BLaER1 (cell line): ENCODE results near the gene DNAJB4.

Experiments used
- H3K27ac ChIP-seq: shearing (Covaris generic); formaldehyde crosslinking; 2 replicates; pipeline ENCODE4 v1.8.1; 2022
- H3K27me3 ChIP-seq: shearing (Covaris generic); formaldehyde crosslinking; 2 replicates; pipeline ENCODE4 v1.8.1; 2022
- H3K36me3 ChIP-seq: shearing (Covaris generic); formaldehyde crosslinking; 2 replicates; pipeline ENCODE4 v1.8.1; 2022
- H3K4me1 ChIP-seq: shearing (Covaris generic); formaldehyde crosslinking; 2 replicates; pipeline ENCODE4 v1.8.1; 2022
- H3K4me2 ChIP-seq: shearing (Covaris generic); formaldehyde crosslinking; 2 replicates; pipeline ENCODE4 v1.8.1; 2022
- H3K4me3 ChIP-seq: shearing (Covaris generic); formaldehyde crosslinking; 2 replicates; pipeline ENCODE4 v1.8.1; 2022
- H3K9ac ChIP-seq: shearing (Covaris generic); formaldehyde crosslinking; 2 replicates; pipeline ENCODE4 v1.8.1; 2022
- H3K9me3 ChIP-seq: shearing (Covaris generic); formaldehyde crosslinking; 2 replicates; pipeline ENCODE4 v1.8.1; 2022
- H4K20me1 ChIP-seq: shearing (Covaris generic); formaldehyde crosslinking; 2 replicates; pipeline ENCODE4 v1.8.1; 2022
- Cebpa-rat ChIP-seq: shearing (Covaris generic); IDR thresholded peaks from 2 replicates; pipeline ENCODE4 v1.8.1; 2022

Gene DNAJB4

GRCh38 chr1:78004719-78005447 lies at the start of gene DNAJB4:
Gene DNAJB4, plus strand, starts transcription at chr1:78004939. Its CDS starts 172 bp downstream, at chr1:78005111.
- Histone ChIP-seq H3K27ac (peak within 1 kb of the TSS; percentile 93), H3K9me3 (no peaks in the 10 kb centered on the region), H3K27me3 (no peaks in the 10 kb centered on the region), H3K4me3 (peak within 1 kb of the TSS; percentile 64), H4K20me1 (no peaks in the 10 kb centered on the region), H3K4me2 (peak within 1 kb of the TSS; percentile 73), H3K4me1 (peaks cover 38% of the 10 kb centered on the region), H3K36me3 (no peaks in the 10 kb centered on the region), H3K9ac (peak within 1 kb of the TSS; percentile 77)
- TF ChIP-seq Cebpa-rat = no peak

GRCh38 chr1:77955709-77956108 lies 49.0 kb upstream of the DNAJB4 start:
- H3K4me2 ChIP-seq = no peak overlapping the region
- no peaks in the 10 kb centered on the region for H3K9me3 ChIP-seq
- no peak for TF ChIP-seq Cebpa-rat
- H3K27ac ChIP-seq = no peak overlapping the region
- H3K4me3 ChIP-seq = no peak overlapping the region
- H3K4me1 ChIP-seq = peaks cover 25% of the 10 kb centered on the region
- H3K9ac ChIP-seq = no peak overlapping the region
- H3K27me3 ChIP-seq = no peaks in the 10 kb centered on the region
- peaks cover 100% of the 10 kb centered on the region for H4K20me1 ChIP-seq
- peaks cover 97% of the 10 kb centered on the region for H3K36me3 ChIP-seq

DNA sequence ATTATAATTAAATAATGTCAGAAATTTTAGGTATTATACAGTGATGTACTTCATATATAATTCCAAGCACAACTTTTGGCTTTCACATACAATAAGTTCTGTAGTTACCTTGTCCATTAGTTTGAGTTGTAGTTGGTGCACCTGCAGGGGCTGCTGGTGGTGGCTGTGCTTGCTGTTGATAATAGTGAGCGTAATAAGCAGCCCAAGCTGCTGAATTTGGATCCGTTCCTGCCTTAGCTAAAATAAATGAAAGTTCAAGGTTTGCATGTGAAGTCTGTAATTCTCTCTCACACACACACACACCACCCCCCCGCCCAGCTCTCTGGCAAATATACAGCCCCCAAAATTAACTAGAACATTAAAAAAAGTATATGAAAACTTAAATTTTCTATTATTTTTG lies 48.3 kb upstream of the DNAJB4 start:
- Histone ChIP-seq H3K4me1 (peaks cover 18% of the 10 kb centered on the region), H3K36me3 (peaks cover 99% of the 10 kb centered on the region)

GRCh38 chr1:77958391-77958790 lies 46.3 kb upstream of the DNAJB4 start:
- TF ChIP-seq Cebpa-rat = no peak
- Histone ChIP-seq H3K27me3 (no peaks in the 10 kb centered on the region), H3K4me2 (no peak overlapping the region), H4K20me1 (peaks cover 99% of the 10 kb centered on the region), H3K27ac (no peak overlapping the region), H3K9ac (no peak overlapping the region), H3K36me3 (peaks cover 98% of the 10 kb centered on the region), H3K4me1 (no peaks in the 10 kb centered on the region), H3K4me3 (no peak overlapping the region), H3K9me3 (no peaks in the 10 kb centered on the region)

More for the DNA sequence above, 48.3 kb upstream of the DNAJB4 start:
- no peaks in the 10 kb centered on the region for H3K27me3 ChIP-seq
- H3K4me2 ChIP-seq = no peak overlapping the region
- no peak overlapping the region for H3K27ac ChIP-seq
- TF ChIP-seq Cebpa-rat = no peak
- no peaks in the 10 kb centered on the region for H3K9me3 ChIP-seq
- H4K20me1 ChIP-seq = peaks cover 100% of the 10 kb centered on the region
- H3K4me3 ChIP-seq = no peak overlapping the region
- H3K9ac ChIP-seq = no peak overlapping the region

GRCh38 chr1:77958850-77959249 lies 45.9 kb upstream of the DNAJB4 start:
- Histone ChIP-seq H3K27me3 (no peaks in the 10 kb centered on the region), H3K9ac (no peak overlapping the region), H3K4me3 (no peak overlapping the region), H3K36me3 (peaks cover 99% of the 10 kb centered on the region), H3K27ac (no peak overlapping the region), H3K4me1 (no peaks in the 10 kb centered on the region), H3K4me2 (no peak overlapping the region), H4K20me1 (peaks cover 99% of the 10 kb centered on the region), H3K9me3 (no peaks in the 10 kb centered on the region)
- TF ChIP-seq Cebpa-rat = no peak

DNA sequence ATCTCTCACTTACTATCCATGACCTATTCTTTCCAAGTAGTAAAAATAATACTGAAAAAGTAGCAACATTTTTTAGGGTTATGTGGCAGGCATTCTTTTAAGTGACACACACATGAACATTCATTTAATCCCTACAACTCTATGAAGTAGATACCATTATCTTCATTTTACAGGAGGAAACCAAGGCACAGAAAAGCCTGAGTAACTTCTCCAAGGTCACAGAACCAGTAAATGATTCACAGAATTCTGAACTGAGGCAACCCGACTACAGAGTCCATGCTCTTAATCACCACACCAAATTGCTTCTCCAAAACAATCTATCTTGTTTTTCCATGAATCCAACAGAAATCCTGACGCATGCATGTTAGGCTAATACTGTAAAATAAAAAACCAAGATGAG lies 43.3 kb upstream of the DNAJB4 start:
- no peak for TF ChIP-seq Cebpa-rat
- Histone ChIP-seq H3K27me3 (no peaks in the 10 kb centered on the region), H3K4me1 (no peaks in the 10 kb centered on the region), H3K9ac (no peak overlapping the region), H3K36me3 (peaks cover 99% of the 10 kb centered on the region), H3K27ac (no peak overlapping the region), H3K4me2 (no peak overlapping the region), H3K4me3 (no peak overlapping the region), H3K9me3 (no peaks in the 10 kb centered on the region), H4K20me1 (peaks cover 98% of the 10 kb centered on the region)

- H3K27me3 ChIP-seq = no peaks in the 10 kb centered on the region
- no peak overlapping the region for H3K4me3 ChIP-seq
- H3K4me1 ChIP-seq = no peaks in the 10 kb centered on the region
- peaks cover 98% of the 10 kb centered on the region for H3K36me3 ChIP-seq
- H3K9ac ChIP-seq = no peak overlapping the region
- no peak overlapping the region for H3K4me2 ChIP-seq
- H3K9me3 ChIP-seq = no peaks in the 10 kb centered on the region
- peaks cover 98% of the 10 kb centered on the region for H4K20me1 ChIP-seq
- H3K27ac ChIP-seq = no peak overlapping the region
- no peak for TF ChIP-seq Cebpa-rat
Measured at GRCh38 chr1:77966291-77966690, 38.4 kb upstream of the DNAJB4 start.

DNA sequence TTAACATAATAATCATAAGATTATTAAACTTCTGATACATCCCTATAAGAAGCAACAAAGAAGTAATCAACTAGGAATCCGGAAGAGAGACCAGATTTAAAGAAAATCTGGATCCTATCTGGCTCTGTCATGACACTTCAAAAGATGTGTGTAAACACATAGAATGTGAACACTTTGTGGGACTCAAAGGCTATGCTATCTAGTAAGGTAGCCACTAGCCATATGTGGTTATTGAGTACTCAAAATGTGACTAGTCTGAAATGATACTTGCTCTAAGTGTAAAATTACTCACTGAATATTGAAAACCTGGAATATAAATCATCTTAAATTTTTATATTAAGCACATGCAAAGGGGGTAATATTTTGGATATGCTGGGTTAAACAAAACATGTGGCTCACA lies 34.5 kb upstream of the DNAJB4 start:
- TF ChIP-seq Cebpa-rat = no peak
- Histone ChIP-seq H3K9ac (no peak overlapping the region), H3K4me3 (no peak overlapping the region), H3K9me3 (no peaks in the 10 kb centered on the region), H3K36me3 (peaks cover 96% of the 10 kb centered on the region), H3K4me1 (peaks cover 10% of the 10 kb centered on the region), H3K4me2 (no peak overlapping the region), H3K27me3 (no peaks in the 10 kb centered on the region), H3K27ac (no peak overlapping the region), H4K20me1 (peaks cover 100% of the 10 kb centered on the region)

DNA sequence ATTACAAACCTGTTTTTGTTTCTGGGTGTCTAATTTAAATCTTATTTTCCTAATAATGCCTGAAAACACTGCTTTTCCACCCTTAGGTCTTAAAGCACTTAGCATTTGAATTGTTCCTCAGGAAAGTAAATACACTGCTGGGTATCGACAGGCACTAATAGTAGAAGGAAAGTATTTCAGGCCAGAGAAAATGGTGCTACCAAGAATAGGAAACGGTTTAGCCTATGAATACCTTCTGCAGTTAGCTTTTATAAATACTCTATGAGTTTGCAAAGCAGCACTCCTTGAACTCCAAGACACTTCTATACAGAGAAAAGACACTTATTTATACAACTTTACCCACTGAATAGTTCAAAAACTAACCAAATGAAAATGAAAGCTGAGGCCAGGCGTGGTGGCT lies 32.7 kb upstream of the DNAJB4 start:
- Histone ChIP-seq H3K4me3 (no peak overlapping the region), H3K27me3 (no peaks in the 10 kb centered on the region), H3K27ac (no peak overlapping the region), H3K36me3 (peaks cover 92% of the 10 kb centered on the region), H3K9me3 (no peaks in the 10 kb centered on the region), H3K4me2 (no peak overlapping the region), H3K4me1 (peaks cover 29% of the 10 kb centered on the region), H4K20me1 (peaks cover 100% of the 10 kb centered on the region), H3K9ac (no peak overlapping the region)
- no peak for TF ChIP-seq Cebpa-rat

DNA sequence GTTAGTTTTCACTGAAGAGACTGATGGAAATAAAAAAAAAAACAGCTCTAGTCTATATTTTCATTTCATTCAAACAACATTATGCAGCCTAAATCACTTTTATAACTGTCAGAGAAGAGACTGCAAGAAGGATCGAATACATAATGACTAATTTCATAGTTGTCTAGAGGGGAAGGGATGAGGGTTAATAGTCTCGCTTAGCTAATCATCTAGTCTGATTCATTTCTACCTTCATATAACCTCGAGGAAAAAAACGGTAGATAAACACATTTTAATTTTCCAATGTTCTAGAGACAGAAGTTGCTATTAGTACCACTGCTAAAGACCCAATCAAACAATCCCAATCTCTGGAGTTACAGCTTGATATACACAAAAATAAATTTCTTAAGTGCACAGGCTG lies 29.4 kb upstream of the DNAJB4 start:
- Histone ChIP-seq H3K4me1 (peaks cover 35% of the 10 kb centered on the region), H3K9ac (0 out of 2 replicates have a peak overlapping the region, but pooled peaks have one; percentile 56), H3K4me2 (peak overlapping the region; percentile 89), H3K27me3 (no peaks in the 10 kb centered on the region), H4K20me1 (peaks cover 77% of the 10 kb centered on the region), H3K27ac (no peak overlapping the region), H3K36me3 (peaks cover 63% of the 10 kb centered on the region), H3K9me3 (no peaks in the 10 kb centered on the region), H3K4me3 (peak overlapping the region; percentile 81; the same call in 1 of the 2 replicates)
- no peak for TF ChIP-seq Cebpa-rat
